UCSD-AML1 (cell line): ENCODE data around the gene HDDC3.

Source experiments
- DNase-seq: peaks from one replicate; lab custom pipeline; 2025; ENCODE audit not compliant: unreplicated experiment; lab: John Stamatoyannopoulos, UW

The HDDC3 gene

DNA sequence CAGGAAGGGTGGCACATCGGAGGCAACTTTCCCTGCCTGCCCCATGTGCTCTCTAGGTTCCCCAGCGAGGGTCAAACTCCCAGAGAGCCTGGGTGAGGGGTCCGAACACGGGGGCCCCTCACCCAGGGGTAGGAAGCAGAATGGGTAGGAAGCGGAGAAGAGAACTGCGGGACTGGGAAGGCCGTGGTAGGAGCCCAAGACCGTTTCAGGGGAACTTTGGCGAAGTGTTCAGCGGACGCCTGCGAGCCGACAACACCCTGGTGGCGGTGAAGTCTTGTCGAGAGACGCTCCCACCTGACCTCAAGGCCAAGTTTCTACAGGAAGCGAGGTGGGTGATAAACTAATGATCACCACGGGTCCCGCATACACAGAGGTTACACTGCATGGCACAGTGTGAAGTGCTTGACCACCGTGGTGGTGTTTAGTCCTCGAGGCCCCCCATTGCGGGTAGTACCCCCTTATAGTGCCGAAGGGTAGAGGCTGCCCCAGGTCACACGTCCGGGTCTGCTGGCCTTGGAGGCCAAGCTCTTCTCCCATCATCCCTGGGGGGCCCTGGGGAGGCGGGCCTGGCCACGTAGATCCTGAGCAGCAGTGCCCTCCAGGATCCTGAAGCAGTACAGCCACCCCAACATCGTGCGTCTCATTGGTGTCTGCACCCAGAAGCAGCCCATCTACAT lies 39.7 kb downstream of the HDDC3 start:
- no peak for DNase-seq

DNA sequence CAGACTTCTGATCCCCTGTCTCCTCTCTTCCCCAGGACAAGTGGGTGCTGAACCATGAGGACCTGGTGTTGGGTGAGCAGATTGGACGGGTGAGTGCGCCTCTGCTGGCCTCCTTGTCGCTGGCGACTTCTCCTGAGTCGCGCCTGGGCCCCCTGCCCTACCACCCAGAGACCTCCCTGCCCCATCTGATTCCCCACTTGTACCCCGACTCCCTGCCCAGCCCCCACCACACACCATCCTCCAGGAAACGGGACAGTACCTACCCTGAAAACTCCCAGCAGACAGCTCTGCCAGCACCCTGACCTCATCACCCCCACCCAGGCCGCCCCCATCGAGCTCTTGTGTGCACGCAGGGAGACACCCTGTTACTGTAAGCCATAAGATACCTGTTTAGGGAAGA lies 40.3 kb downstream of the HDDC3 start:
- no peak for DNase-seq

DNA sequence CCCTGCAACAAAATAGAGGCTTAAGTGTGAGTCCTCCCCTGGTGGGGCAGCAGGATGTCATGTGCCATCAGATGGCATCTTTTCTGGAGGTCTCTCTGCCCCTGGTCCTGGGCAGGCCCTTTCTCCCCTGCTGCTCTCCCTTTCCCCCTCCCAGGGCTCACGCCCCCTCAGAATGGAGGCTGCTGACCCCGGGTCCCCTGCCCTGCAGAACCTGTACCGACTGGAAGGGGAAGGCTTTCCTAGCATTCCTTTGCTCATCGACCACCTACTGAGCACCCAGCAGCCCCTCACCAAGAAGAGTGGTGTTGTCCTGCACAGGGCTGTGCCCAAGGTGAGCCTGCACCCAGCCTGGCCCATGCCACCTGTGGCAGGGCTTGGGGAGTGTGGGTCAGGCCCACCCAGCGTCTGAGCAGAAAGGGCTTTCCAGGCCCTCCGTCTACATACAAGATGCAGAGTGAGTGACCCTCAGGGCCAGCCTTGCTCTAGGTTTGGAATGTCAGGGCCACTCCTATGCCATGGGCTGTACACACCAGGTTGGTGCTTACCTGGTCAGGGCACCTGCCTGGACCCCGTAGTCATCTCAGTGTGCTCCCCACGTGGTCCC lies 40.9 kb downstream of the HDDC3 start:
- no peak for DNase-seq

DNA sequence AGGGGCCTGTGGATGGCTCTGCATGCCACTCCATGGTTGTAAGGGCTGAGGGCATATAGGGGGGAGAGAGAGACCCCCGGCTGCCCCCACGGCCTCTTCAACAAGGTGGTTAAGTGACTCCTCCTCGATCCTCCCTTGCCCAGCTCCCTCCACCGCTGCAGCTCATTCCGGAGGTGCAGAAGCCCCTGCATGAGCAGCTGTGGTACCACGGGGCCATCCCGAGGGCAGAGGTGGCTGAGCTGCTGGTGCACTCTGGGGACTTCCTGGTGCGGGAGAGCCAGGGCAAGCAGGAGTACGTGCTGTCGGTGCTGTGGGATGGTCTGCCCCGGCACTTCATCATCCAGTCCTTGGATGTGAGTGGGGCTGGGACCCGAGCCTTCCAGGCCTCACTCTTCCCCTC lies 41.5 kb downstream of the HDDC3 start:
- DNase-seq: no peak

DNA sequence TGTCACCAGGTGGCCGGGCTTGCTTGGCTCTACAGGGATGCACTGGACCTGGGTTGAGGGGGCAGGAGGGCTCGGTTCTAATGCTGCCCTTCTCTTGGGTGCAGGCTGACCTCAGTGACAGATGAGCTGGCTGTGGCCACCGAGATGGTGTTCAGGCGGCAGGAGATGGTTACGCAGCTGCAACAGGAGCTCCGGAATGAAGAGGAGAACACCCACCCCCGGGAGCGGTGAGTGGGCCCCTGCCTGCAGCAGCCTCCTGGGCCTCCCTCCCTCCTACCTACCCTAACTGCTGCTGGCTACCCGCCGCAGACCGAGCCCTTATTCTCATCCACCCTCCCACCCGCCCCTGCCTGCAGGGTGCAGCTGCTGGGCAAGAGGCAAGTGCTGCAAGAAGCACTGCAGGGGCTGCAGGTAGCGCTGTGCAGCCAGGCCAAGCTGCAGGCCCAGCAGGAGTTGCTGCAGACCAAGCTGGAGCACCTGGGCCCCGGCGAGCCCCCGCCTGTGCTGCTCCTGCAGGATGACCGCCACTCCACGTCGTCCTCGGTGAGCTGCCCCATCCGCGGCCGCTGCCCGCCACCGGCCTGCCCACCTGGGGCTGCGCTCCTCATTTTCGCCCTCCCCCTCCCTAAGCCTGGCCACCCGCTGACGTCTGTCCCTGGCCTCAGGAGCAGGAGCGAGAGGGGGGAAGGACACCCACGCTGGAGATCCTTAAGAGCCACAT lies 42.5 kb downstream of the HDDC3 start:
- no peak for DNase-seq

DNA sequence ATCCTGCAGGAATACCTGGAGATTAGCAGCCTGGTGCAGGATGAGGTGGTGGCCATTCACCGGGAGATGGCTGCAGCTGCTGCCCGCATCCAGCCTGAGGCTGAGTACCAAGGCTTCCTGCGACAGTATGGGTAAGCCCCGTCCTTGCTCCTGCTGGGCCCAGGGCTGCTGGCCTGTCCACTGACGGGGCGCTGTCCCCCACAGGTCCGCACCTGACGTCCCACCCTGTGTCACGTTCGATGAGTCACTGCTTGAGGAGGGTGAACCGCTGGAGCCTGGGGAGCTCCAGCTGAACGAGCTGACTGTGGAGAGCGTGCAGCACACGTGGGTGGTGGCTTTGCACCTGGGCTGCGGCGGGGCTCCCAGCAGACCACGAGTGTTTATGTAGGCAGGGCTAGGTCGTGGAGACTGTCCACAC lies 43.0 kb downstream of the HDDC3 start:
- no peak for DNase-seq

DNA sequence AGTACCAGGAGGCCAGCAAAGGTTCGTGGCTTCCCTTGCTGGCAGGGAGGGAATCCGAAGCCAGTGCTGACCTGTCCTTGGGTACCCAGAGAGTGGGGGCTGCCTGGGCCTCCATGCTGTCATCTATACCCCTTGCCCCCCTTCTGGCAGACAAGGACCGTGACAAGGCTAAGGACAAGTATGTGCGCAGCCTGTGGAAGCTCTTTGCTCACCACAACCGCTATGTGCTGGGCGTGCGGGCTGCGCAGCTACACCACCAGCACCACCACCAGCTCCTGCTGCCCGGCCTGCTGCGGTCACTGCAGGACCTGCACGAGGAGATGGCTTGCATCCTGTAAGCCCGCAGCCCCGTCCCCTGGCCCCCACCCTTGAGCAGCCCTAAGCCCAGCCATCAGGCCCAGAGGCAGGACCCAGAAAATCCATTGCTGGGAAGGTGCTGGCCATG lies 45.3 kb downstream of the HDDC3 start:
- no peak for DNase-seq

DNA sequence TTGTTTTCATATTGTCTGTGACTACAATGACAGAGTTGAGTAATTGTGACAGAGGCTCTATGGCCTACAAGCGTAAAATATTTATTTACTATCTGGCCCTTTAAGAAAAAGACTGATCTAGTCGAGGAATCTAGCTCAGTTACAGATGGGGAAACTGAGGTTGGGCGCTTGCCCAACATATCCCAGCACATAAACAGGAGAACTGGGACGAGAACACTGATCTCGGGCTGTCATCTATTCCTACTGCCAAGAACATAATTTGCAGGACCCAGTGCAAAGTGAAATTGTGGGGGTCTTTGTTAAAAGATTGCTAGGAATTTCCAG lies 46.1 kb downstream of the HDDC3 start:
- no peak for DNase-seq

DNA sequence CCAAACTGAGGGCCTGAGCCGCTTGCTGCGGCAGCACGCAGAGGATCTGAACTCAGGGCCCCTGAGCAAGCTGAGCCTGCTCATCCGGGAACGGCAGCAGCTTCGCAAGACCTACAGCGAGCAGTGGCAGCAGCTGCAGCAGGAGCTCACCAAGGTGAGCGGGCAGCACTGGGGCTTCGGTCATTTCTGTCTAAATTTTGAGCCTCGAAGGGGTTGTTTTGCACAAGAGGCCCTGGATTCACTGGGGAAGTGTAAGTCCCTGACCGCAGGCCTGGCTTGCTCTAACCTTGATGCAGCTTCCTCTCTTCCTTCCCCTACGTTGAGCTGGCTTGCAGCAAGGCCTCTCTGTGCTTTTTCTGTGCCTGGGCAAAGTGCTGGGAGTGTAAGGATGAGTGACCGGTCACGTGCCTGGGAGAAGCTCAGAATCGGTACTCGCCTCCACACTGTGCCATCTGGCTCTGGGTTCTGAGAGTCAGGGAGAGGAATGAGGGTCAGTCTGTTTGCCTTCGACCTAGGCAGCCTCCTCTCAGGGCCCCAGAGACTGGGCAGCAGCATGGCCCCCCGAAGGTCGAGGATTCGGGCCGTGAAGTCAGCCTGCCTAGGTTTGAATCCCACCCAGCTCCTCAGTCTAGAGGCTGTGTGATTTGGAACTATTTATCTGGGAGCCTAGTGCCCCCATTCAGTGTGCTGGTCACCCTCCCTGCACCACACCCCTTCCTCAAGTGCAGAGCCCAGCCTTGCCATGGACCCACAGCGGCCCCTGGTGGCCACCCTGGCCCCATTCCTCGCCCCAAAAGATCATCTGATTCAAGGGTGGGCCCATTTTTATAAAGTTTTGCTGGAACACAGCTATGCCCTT lies 46.7 kb downstream of the HDDC3 start:
- DNase-seq: peak; percentile 81

DNA sequence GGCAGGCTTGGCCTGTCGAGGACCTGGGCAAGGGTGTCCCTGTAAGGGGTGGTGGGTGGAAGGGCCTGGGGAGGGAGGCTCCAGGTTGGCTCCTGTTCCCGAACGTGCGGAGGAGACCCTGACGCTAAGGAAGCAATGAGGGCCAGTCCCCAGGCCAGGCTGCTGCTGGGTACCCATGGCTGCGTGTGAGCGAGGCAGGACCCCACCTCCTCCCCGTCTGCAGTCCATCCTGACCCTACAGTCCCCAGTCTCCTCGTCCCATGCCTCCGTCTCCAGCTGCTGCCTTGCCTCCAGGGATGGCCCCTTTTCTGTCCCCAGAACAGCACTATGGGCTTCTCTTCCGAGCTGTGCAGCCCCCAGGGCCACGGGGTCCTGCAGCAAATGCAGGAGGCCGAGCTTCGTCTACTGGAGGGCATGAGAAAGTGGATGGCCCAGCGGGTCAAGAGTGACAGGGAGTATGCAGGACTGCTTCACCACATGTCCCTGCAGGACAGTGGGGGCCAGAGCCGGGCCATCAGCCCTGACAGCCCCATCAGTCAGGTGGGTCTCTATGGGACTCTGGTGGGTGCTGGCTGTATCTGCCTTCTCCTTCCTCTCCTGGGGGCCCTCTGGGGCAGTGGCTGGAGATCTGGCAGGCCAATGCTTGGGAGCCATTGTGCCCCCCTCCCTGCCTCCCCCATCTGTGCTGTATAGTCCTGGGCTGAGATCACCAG lies 47.5 kb downstream of the HDDC3 start:
- DNase-seq: no peak

DNA sequence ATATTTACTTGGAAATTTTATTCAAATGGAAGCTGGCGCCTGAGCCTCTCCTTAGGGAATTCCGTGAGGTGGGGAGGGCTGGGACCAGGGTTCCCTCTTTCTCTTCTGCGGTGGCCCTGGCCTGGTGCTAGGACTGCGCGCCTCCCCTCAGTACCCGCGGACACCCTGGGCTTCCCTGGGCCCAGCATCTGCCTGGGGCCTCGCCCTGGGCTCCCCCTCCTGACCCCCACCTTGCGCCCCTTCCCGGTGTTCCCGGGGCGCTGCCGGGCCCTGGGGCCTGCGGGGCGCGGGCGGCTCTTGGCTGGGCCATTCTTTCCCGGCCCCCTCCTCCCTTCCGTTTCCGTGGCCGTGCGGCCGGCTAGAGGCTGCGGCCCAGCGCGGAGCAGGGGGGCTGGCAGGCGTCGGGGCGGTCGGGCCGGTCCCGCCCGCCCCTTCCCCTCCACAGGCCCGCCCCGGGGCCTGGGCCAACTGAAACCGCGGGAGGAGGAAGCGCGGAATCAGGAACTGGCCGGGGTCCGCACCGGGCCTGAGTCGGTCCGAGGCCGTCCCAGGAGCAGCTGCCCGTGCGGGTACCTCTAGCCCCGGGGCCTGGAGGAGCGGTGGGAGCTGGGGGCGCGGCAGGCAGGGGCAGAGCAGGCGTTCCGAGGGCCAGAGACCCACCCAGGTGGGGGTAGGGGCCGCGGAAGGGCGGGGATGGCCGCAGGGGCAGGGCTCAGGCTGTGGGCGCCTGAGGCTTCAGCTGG lies 48.2 kb downstream of the HDDC3 start, which contains the start of gene FES:
Gene FES, plus strand, starts transcription at position 529 of the 743 bp plus-strand sequence. CDS start 542 bp downstream, outside the sequence.
- peak; percentile 85 for DNase-seq

DNA sequence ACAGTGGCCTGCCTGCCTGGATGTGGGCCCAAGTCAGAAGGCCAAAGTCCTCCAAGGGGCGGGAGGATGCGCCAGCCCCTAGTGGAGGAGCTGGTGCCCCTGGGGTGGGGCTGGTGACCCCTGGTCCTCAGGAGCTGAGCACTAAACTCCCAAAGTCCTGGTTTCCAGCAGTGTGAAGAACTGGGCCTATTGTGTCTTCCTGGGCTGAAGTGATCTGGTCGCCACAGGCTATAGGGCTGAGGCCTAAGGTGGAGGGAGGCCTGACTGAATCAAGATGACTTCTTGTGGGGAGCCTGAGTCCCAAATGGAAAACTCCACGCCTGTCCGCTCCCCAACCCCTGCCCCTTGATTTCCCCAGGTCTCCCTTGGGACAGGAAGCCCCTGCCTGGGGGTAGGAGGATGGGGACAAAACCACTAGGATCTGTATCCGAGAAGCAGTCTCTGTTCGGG lies 48.8 kb downstream of the HDDC3 start:
- peak; percentile 46 for DNase-seq

DNA sequence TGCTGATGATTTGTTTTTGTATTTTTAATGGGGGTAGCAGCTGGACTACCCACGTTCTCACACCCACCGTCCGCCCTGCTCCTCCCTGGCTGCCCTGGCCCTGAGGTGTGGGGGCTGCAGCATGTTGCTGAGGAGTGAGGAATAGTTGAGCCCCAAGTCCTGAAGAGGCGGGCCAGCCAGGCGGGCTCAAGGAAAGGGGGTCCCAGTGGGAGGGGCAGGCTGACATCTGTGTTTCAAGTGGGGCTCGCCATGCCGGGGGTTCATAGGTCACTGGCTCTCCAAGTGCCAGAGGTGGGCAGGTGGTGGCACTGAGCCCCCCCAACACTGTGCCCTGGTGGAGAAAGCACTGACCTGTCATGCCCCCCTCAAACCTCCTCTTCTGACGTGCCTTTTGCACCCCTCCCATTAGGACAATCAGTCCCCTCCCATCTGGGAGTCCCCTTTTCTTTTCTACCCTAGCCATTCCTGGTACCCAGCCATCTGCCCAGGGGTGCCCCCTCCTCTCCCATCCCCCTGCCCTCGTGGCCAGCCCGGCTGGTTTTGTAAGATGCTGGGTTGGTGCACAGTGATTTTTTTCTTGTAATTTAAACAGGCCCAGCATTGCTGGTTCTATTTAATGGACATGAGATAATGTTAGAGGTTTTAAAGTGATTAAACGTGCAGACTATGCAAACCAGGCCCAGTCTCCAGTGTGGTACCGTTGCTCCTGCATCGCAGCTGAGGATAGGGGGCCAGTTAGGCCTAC lies 49.4 kb downstream of the HDDC3 start:
- DNase-seq: no peak

DNA sequence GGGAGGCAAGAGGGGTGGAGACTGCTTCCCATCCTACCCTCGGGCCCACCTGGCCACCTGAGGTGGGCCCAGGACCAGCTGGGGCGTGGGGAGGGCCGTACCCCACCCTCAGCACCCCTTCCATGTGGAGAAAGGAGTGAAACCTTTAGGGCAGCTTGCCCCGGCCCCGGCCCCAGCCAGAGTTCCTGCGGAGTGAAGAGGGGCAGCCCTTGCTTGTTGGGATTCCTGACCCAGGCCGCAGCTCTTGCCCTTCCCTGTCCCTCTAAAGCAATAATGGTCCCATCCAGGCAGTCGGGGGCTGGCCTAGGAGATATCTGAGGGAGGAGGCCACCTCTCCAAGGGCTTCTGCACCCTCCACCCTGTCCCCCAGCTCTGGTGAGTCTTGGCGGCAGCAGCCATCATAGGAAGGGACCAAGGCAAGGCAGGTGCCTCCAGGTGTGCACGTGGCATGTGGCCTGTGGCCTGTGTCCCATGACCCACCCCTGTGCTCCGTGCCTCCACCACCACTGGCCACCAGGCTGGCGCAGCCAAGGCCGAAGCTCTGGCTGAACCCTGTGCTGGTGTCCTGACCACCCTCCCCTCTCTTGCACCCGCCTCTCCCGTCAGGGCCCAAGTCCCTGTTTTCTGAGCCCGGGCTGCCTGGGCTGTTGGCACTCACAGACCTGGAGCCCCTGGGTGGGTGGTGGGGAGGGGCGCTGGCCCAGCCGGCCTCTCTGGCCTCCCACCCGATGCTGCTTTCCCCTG lies 50.2 kb downstream of the HDDC3 start:
- DNase-seq: no peak

DNA sequence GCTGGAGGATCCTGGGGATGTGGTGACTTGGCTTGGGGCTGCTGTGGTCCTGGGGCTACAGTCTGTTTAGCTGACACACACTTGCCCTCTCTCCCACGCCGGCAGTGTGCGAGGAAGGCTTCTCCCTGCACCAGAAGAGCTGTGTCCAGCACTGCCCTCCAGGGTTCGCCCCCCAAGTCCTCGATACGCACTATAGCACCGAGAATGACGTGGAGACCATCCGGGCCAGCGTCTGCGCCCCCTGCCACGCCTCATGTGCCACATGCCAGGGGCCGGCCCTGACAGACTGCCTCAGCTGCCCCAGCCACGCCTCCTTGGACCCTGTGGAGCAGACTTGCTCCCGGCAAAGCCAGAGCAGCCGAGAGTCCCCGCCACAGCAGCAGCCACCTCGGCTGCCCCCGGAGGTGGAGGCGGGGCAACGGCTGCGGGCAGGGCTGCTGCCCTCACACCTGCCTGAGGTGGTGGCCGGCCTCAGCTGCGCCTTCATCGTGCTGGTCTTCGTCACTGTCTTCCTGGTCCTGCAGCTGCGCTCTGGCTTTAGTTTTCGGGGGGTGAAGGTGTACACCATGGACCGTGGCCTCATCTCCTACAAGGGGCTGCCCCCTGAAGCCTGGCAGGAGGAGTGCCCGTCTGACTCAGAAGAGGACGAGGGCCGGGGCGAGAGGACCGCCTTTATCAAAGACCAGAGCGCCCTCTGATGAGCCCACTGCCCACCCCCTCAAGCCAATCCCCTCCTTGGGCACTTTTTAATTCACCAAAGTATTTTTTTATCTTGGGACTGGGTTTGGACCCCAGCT lies 51.0 kb downstream of the HDDC3 start:
- no peak for DNase-seq

DNA sequence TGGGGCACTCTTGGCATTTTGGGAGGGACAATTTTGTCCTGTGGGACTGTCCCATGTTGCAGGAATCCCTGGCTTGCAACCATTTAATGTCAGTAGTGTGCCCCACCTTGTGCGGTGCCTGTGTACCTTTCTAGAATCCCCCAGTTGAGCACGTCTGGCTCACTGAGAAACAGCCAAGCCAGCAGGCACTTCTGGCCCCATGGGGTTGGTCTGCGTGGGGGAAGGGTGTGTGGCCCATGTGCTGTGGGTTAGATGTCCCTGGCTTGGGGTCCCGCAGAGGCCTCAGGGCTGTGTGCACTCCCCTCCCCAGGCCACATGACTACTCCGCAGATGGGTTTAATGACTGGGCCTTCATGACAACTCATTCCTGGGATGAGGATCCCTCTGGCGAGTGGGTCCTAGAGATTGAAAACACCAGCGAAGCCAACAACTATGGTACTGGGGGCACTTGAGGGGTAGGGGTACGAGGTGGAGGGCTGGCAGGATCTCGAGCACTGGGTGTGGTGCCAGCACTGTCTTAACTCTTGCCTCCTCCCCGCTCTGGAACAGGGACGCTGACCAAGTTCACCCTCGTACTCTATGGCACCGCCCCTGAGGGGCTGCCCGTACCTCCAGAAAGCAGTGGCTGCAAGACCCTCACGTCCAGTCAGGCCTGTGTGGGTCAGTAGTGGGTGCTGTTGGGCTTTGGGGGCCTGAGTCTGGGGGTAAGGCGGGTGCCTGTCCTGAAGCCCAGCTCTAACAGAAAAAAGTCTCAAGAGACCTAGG lies 51.8 kb downstream of the HDDC3 start:
- DNase-seq: no peak
